Colonic mucosa (tissue), 4 donors: ENCODE measurements around the gene TMEM38A. TPM values are rescaled to one million over a fixed set of nuclear protein-coding genes. Genes with fewer than 3 reads are reported as not detected.
"Not testable (repeated sequence)": the region's sequence is repeated elsewhere in the genome, so short reads cannot be mapped to it uniquely, and the experiment has no call there.

ENCODE experiments used
- DNase-seq: peaks from one replicate; pipeline ENCODE4 v3.0.0-alpha.2; 2020
- H3K27ac ChIP-seq: fragments of 200-600 bp; one replicate; pipeline ENCODE4 v1.8.0; 2021
- H3K27me3 ChIP-seq: fragments of 200-600 bp; one replicate; pipeline ENCODE4 v1.8.0; 2021
- H3K36me3 ChIP-seq: fragments of 200-600 bp; one replicate; pipeline ENCODE4 v1.8.0; 2021
- H3K4me1 ChIP-seq: fragments of 200-600 bp; one replicate; pipeline ENCODE4 v1.8.0; 2021; ENCODE audit warnings: mild to moderate bottlenecking
- H3K4me3 ChIP-seq: fragments of 200-600 bp; one replicate; pipeline ENCODE4 v1.8.0; 2021
- H3K9ac ChIP-seq, 2 donors: one replicate each; pipeline ENCODE4 v1.7.0; 2013; ENCODE audit warnings: control low read depth in 2 of 2, low read depth in 2 of 2, low read length in 2 of 2
- H3K9me3 ChIP-seq: fragments of 200-600 bp; one replicate; pipeline ENCODE4 v1.8.0; 2021
- intact Hi-C: fragments of 100-400 bp; cut with DNase I; formaldehyde crosslinking; loops from one replicate; pipeline ENCODE4 v1.14.1; 2022
- total RNA-seq, 2 donors: library from RNA; stranded (reverse); fragmentation: NEBNext Ultra II Directional in 1 of 2; extraction: Animal tissue kit (Norgen Biotek cat#: 25700) in 1 of 2; gene quantifications; one replicate each; pipeline ENCODE4 v1.2.1, GENCODE V29; 2021
- TF ChIP-seq, protein P1 (sequence below): fragments of 200-600 bp; IDR thresholded peaks from one replicate; pipeline ENCODE4 v1.8.0; 2022; ENCODE audit warnings: antibody characterized with exemption, mild to moderate bottlenecking
- donor health status: healthy.
- donor health status: DM: no; HTN: no; CAD: no.
- donor health status: DM: no; HTN: no; CAD: no.

The TMEM38A gene
- total RNA-seq, 2 donors from 2014 or later = 4.2 to 4.4 TPM

GRCh38 chr19:16657384-16657783 is 3.6 kb upstream of the TMEM38A start:
- intact Hi-C loops = no loop called here
- TF ChIP-seq, protein P1, sequence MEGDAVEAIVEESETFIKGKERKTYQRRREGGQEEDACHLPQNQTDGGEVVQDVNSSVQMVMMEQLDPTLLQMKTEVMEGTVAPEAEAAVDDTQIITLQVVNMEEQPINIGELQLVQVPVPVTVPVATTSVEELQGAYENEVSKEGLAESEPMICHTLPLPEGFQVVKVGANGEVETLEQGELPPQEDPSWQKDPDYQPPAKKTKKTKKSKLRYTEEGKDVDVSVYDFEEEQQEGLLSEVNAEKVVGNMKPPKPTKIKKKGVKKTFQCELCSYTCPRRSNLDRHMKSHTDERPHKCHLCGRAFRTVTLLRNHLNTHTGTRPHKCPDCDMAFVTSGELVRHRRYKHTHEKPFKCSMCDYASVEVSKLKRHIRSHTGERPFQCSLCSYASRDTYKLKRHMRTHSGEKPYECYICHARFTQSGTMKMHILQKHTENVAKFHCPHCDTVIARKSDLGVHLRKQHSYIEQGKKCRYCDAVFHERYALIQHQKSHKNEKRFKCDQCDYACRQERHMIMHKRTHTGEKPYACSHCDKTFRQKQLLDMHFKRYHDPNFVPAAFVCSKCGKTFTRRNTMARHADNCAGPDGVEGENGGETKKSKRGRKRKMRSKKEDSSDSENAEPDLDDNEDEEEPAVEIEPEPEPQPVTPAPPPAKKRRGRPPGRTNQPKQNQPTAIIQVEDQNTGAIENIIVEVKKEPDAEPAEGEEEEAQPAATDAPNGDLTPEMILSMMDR = no peak
- no peak overlapping the region for H3K27ac ChIP-seq
- no peaks in the 10 kb centered on the region for H3K27me3 ChIP-seq
- H3K4me1 ChIP-seq = peaks cover 10% of the 10 kb centered on the region
- H3K9ac ChIP-seq = no peak overlapping the region
- no peak overlapping the region for H3K4me3 ChIP-seq
- H3K9me3 ChIP-seq = no peaks in the 10 kb centered on the region
- H3K36me3 ChIP-seq = peaks cover 12% of the 10 kb centered on the region
- no peak for DNase-seq

- H3K27me3 ChIP-seq = no peaks in the 10 kb centered on the region
- intact Hi-C loops = no loop called here
- peak overlapping the region; percentile 67 for H3K4me3 ChIP-seq
- H3K36me3 ChIP-seq = peaks cover 9% of the 10 kb centered on the region
- TF ChIP-seq, protein P1 = no peak
- H3K4me1 ChIP-seq = peaks cover 10% of the 10 kb centered on the region
- H3K9ac ChIP-seq = peak overlapping the region; percentile 83 to 89
- H3K9me3 ChIP-seq = no peaks in the 10 kb centered on the region
- no peak for DNase-seq
- peak overlapping the region; percentile 93 for H3K27ac ChIP-seq
Measured at GRCh38 chr19:16659464-16659831, 1.5 kb upstream of the TMEM38A start.

DNA sequence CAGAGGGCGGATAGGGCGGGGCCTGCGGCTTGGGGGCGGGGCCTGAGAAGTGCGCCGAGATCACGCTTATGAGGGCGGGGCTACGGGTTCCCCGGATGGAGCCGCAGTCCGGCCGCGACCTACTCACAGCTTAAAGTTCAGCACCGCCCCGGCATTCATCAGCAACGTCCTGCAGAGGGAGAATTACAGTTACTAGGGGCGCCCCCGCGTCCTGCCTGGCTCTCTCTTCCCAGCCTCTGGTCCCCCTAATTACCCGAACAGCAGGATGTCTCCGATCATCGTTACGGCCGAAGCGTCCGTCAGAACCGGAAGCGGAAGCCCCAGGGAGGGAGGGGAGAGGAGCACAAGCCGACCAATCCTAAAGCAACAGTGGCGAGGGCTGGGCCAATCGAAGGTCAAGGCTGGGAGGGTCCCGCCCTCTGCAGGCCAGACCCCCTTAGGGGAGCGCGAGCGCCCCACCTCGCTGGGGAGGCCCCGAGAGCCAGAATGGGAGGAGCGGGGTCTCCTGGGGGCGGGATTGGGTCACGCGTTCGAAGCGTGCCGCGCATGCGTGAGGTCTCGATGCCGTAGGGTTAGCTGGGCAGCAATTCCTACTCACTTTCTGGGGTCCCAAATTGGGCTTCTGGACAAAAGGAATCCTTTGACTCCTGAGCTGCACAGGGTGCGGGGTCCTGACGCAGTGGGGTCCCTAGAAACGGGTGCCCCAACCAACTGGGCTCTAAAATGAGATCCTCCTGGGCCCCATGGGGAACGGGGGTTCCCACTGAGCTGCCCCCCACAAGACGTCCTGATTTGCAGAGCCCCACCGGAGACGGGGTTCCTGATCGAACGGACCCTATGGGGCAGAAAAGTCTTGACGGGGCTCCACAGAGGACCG is 869 bp upstream of the TMEM38A start, which contains the start of gene SMIM7:
TSS of gene SMIM7 (minus strand) at position 313 of the 877 bp plus-strand sequence. CDS start at position 279, 34 bp downstream.
- Histone ChIP-seq H3K9me3 (no peaks in the 10 kb centered on the region), H3K36me3 (peaks cover 9% of the 10 kb centered on the region), H3K27me3 (no peaks in the 10 kb centered on the region), H3K27ac (peak within 1 kb of the TSS; percentile 93), H3K9ac (peak within 1 kb of the TSS; percentile 89 to 93), H3K4me3 (peak within 1 kb of the TSS; percentile 67), H3K4me1 (peaks cover 10% of the 10 kb centered on the region)
- TF ChIP-seq, protein P1 = no peak
- DNase-seq = peak; percentile 98
- intact Hi-C loops = no loop called here

DNA sequence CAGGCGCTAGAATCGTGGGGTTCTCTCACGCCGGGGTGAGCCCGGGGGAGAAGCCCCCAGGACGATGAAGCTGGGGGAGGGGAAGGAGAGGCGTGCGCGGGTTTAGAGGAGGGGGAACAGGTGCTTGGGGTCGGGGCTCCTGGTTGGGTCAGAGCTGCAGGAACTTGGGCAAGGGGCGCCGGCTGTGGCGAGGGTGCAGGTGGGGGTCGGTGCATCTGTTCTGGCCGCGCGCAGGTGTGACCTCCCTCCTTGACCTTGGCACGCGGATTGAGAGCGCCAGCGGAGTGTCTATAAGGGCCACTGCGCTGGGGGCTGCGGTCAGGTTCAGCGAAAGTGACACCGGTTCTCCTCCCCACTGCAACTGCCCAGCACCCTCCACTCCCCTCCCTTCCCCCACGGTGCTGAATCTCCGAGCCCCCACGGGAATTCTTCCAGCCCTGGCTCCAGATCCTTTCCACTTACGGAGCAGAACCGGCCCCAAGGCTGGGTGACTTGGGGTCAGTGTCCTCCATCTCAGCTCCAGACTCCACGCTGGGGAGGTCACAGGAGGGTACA is 618 bp downstream of the TMEM38A start:
- H3K9me3 ChIP-seq = no peaks in the 10 kb centered on the region
- TF ChIP-seq, protein P1 = no peak
- peak overlapping the region; percentile 67 for H3K4me3 ChIP-seq
- H3K27me3 ChIP-seq = no peaks in the 10 kb centered on the region
- peaks cover 9% of the 10 kb centered on the region for H3K36me3 ChIP-seq
- intact Hi-C loops = no loop called here
- H3K4me1 ChIP-seq = peaks cover 10% of the 10 kb centered on the region
- H3K27ac ChIP-seq = no peak overlapping the region
- H3K9ac ChIP-seq = peak overlapping the region; percentile 84 to 93
- peak; percentile 41 for DNase-seq

DNA sequence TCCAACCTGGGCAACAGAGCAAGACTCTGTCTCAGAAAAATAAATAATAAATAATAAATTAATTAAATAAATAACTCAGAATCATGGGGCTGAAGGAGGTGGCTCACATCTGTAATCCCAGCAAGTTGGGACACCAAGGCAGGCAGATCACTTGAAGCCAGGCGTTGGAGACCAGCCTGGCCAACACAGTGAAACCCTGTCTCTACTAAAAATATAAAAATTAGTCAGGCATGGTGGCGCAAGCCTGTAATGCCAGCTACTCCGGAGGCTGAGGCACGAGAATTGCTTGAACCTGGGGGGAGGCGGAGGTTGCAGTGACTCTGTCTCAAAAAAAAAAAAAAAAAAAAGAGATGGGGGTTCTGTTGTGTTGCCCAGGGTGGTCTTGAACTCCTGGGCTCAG is 7.2 kb downstream of the TMEM38A start:
- no peak overlapping the region for H3K9ac ChIP-seq
- TF ChIP-seq, protein P1 = no peak
- H3K27ac ChIP-seq = no peak overlapping the region
- H3K4me1 ChIP-seq = peaks cover 4% of the 10 kb centered on the region
- intact Hi-C loops = no loop called here
- H3K4me3 ChIP-seq = no peak overlapping the region
- no peaks in the 10 kb centered on the region for H3K36me3 ChIP-seq
- H3K27me3 ChIP-seq = no peaks in the 10 kb centered on the region
- DNase-seq = no peak
- no peaks in the 10 kb centered on the region for H3K9me3 ChIP-seq

- H3K9me3 ChIP-seq, H3K4me1 ChIP-seq, H3K36me3 ChIP-seq, intact Hi-C loops, H3K4me3 ChIP-seq, DNase-seq, H3K27ac ChIP-seq, H3K9ac ChIP-seq, H3K27me3 ChIP-seq: not testable (repeated sequence)
Measured at GRCh38 chr19:16668702-16669101, 7.8 kb downstream of the TMEM38A start.
